HG02970 (cell line): Measurements from ENCODE around the gene E2F4.
A peak's percentile ranks its signal among the peaks of the same experiment; 100 is the strongest.

Source experiments
- ATAC-seq: cut with Tn5 transposase; IDR thresholded peaks from one replicate; pipeline ENCODE4 v1.9.1; 2021; ENCODE audit warnings: mild to moderate bottlenecking, moderate library complexity, moderate number of reproducible peaks; ENCODE audit not compliant: unreplicated experiment, low FRiP score

Gene E2F4

DNA sequence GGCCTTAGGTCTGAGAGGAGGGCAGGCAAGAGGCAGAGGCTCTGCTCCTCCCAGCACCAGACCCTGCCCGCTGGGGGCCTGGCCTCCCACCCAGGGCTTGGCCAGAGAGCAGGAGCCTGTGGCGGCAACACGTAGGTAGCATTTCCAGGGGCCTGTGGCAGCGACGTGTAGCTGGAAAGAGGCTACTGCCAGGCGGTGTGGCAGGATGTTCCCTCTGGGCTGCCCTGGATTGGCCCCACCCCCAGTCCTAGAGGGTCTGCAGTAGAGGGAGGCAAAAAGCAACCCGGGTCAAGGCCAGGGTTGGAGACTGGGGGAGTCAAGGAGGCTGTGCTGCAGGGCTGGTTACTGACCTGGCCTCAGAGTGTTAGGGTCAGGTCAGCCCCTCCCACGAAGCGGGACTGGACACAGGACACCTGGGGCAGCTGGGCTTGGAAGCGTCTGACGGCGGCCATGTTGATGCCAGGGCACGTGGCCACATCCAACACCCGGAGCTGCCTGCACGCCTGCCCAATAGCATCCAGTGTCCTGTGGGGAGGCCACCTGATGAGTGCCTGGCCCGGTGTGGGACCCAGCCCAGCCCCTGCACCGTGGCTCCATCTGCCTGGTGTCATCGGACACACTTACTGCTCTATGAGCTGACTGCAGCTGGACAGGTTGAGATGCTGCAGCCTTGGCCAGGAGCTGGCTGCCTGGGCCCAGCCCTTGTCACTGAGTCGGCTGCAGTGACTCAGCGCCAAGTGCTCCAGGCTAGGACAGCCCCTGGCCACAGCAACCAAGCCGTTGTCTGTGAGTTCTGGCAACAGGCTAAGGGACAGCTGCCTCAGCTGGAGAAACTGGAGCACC lies 15.5 kb downstream of the E2F4 start:
- ATAC-seq: no peak

- no peak for ATAC-seq
Measured at GRCh38 chr16:67208154-67208896, 16.4 kb downstream of the E2F4 start.

- ATAC-seq: no peak
Measured at GRCh38 chr16:67209565-67209964, 17.6 kb downstream of the E2F4 start.

- ATAC-seq: no peak
Measured at GRCh38 chr16:67210069-67210937, 18.3 kb downstream of the E2F4 start.

- no peak for ATAC-seq
Measured at GRCh38 chr16:67211674-67212073, 19.7 kb downstream of the E2F4 start.

DNA sequence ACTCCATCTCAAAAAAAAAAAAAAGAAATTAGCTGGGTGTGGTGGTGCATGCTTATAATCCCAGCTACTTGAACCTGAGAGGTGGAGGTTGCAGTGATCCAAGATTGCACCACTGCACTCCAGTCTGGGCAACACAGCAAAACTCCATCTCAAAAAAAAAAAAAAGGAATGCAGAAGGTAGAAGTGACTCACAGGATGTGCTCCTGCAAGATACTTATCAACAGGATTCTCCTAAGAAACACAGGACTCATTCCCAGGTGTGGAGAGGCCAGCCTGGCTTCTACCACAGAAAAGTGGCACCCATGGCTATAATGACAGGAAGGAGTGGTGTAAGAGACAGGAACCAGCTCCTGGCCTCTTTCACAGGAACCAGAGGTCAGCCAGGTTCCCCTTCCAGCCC lies 20.8 kb downstream of the E2F4 start:
- ATAC-seq: no peak

GRCh38 chr16:67213197-67214019 lies 21.5 kb downstream of the E2F4 start:
- ATAC-seq: no peak

DNA sequence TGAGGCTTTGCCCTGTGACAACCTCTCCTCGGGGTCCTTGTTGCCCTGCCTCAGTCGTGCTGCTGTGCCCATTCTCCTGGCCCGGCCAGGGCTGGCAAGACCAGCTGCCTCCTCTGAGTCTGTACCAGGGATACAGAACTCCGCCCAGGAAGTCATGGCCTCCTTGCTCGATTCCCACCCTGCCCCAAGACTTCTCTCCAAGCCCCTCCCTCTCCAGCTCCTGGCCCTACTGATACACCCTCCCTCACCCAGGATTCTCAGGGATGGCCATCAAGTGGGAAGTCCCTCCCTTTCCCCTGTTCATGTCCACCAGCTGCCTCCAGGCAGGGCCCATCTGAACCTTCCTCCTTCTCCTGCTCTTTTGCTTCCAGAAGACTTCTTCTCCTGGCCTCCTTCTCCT lies 23.8 kb downstream of the E2F4 start:
- no peak for ATAC-seq

DNA sequence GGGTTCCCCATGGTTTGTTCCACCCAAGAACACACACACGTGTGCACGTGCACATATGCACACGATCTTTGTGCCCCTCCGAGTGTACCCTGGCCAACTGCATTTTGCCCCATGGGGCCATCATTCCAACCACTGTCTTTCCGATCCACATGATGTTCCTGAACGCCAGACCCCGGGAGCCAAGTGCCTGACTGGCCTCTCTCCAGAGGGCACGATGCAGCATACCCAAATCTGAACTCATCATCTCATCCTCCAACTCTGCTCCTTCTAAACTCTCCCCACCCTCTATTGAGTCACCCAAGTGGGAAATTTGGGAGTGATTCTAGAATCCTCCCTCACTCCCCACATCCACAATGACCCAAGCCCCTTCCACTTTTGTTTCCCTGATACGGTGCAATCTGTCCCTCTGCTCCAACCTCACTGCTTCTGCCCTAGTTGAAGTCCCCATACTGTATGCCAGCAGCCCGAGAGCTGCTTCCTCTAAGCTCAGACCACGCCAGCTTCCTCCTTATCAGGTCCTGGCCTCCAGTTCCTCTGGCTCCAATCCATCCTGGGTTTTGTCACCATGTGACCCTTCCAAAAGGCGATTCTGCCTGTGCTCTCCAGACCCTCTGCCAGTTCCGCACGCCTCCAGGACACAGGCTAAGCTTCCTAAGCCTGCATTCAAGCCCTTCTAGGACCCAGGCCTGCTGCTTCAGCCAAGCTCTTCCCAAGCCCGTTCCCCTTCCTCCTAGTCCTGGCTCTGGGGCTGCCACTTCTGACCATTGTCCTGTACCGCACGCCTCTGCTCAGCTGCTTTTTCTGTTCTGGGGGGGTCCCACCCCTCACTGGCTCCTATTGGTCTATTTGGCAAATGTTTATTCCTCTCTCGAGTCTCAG lies 24.9 kb downstream of the E2F4 start:
- no peak for ATAC-seq

DNA sequence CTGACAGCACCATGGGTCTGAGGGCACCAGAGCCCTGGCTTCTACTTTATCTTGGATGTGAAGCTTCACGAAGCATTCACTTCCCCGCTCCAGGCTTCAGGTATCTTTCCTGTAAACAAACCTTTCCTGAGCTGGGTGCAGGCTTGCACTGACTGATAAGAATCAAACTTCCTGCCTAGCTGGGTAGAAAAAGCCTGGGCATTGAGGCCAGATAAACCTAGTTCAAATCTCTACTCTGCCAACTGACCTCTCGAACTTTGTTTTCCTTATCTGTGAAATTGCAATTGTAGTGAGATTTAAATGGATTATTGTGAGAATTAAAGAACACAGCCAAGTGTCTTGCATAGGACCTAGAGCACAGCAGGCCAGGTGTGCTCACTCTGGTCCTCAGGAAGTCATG lies 32.0 kb downstream of the E2F4 start:
- ATAC-seq: no peak

DNA sequence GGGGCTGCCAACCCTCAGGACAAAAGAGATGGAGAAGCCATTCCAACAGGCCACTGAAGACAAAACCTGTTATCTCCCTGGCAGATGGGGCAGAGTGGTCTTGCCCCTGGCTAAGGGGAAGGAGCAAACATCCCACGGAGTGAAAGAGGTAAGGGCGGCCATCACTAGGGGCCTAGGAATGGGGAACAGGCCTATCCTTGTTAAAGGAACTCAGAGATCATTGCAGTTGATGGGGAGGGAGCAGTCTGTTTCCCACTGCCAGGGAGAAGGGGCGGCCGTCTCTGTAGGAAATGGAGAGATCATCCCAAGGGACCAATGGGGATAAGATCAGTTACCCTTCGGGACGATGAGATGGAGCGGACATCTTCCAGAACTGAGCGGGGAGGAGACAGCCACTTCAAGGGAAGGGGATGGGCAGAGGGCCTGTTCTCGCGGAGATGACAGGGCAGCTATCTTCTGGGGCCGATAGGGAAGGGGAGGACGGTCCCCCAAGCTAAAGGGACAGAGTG lies 34.4 kb downstream of the E2F4 start:
- no peak for ATAC-seq

DNA sequence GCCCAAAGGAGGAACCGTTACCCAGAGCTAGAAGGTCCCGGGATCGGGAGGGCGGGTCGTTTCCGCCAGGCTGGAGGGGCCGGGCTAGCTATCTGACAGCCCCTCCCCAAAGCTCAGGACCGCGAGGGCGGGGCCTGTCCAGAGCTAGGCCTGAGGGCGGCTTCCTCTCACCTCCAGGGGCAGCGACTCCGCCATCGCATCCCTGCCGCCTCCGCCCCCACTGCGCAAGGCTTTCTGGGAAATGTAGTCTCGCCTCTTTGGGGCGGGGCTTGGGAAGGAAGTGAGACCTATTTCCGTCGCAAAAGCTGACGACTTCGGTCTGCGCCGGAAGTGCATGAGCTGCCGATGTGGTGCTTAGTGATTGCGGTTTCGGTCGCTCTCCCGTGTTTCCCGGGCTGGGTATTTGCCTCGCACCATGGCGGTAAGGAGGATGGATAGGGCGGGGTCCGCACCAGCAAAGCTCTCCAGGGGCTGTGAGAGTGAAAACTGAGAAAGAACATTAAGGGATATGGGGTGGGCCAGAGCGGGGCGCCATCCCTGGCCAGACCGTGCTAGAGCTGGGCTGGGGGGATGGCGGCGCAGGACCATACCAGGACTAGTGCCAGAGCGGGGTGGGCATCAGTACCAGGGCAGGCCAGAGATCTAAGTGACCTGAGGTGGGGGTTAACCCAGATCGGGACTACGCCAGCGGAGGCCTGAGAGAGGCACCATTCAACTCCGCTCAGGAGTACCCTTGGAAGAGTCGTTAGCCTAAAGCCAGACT lies 35.0 kb downstream of the E2F4 start, which contains the start of gene TMEM208:
TSS of gene TMEM208 (plus strand) at position 327 of the 763 bp plus-strand sequence. CDS start at position 416, 89 bp downstream.
- ATAC-seq: peak; percentile 86

- no peak for ATAC-seq
Measured at GRCh38 chr16:67227567-67227921, 35.6 kb downstream of the E2F4 start.

DNA sequence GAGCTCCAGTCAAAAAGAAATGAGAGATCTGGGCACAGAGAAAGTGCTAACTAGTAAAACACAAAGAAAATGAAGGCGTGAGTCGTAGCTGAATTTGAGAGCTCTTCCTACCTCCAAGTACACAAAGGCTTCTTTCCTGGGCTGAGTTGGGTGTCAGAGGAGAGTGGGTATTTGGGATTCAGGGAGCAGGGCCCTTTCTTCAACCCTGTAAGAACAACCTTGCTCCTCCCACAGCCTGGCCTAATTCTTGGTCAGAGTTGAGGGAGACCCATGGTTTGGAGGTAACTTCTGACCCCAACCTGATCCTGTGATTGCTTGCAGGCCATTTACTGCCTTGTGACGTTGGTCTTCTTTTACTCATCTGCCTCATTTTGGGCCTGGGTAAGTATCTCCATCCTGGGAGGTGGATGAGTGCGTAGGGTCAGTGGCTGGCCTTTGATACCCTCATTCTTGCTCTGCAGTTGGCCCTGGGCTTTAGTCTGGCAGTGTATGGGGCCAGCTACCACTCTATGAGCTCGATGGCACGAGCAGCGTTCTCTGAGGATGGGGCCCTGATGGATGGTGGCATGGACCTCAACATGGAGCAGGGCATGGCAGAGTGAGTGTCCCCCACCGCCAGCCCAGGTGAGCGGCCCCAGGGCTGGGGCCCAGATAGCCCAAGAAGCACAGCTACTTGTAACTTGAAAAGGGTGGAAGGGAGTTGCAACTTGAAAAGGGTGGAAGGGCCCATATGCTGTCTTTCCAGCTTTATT lies 36.3 kb downstream of the E2F4 start:
- no peak for ATAC-seq

DNA sequence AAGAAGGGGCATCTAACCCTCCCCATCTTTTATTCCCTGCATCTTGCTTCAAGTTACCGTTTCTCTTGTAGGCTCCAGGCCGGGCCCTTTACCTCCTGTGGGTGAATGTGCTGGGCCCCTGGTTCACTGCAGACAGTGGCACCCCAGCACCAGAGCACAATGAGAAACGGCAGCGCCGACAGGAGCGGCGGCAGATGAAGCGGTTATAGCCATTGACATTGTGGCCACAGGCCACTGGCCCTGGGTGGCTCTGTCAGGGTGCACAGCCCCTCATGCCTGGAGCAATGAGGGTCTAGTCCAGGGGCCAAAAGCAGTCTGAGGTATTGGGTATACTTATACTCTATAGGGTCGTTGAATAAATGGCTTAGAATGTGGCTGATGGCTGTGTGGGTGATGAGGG lies 37.0 kb downstream of the E2F4 start:
- no peak for ATAC-seq

GRCh38 chr16:67229906-67230808 lies 38.2 kb downstream of the E2F4 start:
- ATAC-seq: no peak
